ENCODE measurements around the gene NEK6.

NEK6 gene

GRCh38 chr9:124345751-124346281, 88.1 kb downstream of the NEK6 start:
- FAIRE-seq: no peak

DNA sequence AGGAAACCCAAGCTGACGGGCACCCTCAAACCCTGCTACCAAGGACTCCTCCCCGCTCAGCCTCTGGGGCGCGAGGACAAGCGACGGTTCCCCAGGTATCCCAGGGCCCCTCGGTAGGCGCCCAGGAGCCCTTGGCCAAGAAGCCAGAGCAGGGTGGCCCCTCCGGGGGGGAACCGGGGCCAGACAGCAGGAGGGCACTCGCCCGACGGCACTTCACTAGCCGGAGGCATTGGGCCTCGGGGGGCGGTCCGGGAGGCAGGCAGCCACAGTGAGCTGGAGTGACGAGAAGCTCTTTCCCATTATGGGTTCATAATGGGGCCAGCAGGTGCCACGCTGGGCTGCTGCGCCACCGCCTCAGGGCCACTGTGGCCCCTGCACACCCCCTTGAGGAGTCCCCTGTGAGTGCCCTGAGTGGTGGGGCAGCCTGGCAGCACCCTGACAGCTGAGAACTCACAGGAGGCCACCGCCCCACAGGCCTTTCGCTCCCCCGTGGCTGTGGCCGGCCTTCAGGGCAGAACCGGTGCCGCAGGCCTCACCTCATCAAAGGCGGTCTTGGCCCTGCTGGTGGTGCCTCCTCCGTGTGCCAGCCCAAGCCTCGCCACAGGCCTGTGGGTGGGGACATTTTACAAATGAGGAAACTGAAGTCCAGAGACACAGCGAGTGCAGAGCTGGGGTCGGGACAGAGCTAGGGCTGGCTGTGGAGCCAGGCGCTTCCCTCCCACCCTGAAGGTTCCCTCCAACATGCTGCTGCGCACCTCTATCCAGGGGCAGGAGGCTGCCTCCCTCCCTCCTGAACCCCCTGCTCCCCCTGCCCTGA, 88.8 kb downstream of the NEK6 start:
- FAIRE-seq: no peak

GRCh38 chr9:124347206-124347967, 89.6 kb downstream of the NEK6 start:
- no peak for FAIRE-seq

DNA sequence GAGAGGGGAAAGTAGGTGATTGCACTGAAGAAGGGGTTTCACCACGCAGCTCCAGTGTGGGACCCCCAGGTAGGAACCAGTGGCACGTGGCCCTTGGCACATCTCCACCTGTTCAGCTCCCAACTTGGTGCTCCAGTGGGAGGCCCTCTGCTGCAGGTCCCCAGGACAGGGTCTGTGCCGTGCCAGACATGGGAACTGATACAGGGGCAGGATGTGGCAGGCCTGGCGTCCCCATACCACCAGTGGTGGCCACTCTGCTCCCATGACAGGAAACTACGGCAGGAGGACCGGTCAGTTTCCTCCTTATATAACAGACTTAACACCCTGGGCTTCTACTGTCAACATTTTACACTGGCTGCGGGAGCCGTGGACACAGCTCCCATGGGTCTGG, 90.2 kb downstream of the NEK6 start:
- no peak for FAIRE-seq

GRCh38 chr9:124348363-124348762, 90.6 kb downstream of the NEK6 start:
- no peak for FAIRE-seq

GRCh38 chr9:124348831-124349230, 91.1 kb downstream of the NEK6 start:
- no peak for FAIRE-seq

DNA sequence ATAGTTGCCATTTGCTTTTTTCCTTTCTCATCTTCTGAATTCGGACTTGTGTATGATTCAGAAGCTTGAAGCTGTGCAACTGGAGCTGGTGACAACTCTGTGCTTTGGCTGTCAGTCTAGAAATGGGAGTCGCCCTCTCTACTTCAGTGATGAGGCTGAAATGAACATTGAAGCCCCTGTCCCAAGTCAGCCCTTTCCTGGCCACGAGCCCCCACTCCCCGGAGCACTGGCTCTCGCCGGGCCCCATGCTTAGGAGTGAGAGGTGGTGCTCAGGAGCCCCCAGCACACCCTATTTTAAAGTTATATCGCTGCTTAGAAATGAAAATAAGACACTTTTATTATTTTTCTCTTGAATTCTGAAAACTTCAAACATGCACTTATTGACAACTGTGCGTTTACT, 91.5 kb downstream of the NEK6 start:
- FAIRE-seq: no peak

DNA sequence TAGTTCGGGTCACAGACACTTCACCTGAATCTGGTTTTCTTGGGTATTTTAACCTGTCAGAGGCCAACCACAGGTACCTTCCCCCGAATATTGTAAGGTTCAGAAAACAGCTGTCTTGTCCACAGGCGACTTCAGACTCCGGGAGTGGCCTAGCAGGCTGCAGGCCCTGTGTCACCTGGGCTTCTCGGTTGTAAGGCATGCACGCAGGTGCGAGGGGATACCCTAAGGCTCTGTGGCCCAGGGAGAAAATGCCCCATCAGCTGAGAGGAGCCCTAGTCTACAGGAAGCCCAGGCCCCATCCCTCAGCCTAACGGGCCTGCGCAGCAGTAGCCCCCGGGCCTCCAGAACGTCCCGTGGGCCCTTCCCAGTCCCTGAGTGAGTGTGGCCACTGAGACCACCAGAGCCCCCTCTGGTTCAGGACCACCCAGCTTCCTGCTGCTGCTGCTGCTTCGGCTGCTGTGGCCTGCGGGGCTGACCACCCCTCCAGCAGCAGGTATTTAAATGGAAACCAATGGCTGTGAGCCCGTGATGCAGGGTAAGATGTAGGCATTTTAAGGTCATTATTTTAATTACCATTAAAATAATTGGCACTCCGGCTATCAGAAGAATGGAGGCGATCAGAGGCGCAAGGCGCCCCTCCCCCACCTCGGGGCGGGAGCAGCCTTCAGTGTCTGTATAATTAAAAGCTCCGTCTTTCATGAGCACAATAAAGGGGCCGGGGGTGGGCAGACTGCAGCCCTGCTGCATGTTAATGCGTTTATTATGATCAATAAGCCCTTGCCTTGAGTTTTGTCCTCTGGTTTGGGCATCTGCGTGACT, 92.1 kb downstream of the NEK6 start:
- no peak for FAIRE-seq

- FAIRE-seq: no peak
Measured at GRCh38 chr9:124350494-124351263, 92.9 kb downstream of the NEK6 start.

- no peak for FAIRE-seq
Measured at GRCh38 chr9:124351672-124352468, 94.1 kb downstream of the NEK6 start.

DNA sequence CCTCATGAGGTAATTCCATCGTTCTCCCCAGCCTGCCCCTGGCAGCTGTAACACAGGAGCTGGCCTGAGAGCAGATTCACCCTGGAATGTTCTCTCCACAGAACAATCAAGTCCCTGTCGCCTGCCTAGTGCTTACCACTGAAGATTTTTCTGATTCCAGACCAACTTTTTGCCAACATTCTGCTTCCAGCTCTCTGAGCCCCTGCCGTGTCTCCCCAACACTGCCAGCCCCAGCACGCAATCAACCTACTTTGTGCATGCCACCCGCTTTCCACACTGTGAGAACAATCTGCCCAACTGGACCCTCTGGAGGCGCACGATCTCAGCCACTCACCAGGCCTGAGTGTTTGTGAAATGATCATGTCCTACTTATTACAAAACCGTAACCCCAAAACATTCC, 94.9 kb downstream of the NEK6 start:
- no peak for FAIRE-seq

DNA sequence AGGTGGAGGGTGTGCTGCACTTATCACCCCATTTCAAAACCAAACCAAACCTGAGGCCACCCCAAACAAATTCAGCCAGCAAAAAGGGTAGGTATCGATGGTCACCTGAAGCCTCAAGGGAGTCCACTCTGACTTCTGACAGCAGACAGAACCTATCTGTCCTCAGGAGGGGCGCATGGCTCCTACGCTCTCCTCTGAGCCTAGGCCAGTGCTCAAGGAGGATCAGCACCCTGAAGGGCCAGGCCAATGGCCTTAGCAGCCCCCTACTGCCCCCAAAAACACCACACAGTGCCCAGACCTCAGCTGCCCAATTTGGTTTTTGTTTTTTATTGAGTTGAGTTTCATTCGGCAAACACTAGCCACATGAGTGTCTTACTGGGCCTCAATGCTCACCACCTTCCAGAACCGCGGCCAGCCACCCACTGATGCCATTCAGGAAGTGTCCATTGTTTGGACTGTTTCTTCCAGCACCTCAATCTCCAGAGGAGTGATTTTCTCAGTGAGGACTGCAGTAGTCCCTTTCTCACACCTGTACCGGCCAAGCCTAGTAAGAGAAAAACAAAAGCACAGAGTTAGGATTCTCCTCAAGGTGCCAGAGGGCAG, 95.5 kb downstream of the NEK6 start:
- FAIRE-seq: no peak

- FAIRE-seq: no peak
Measured at GRCh38 chr9:124353811-124354274, 96.1 kb downstream of the NEK6 start.

DNA sequence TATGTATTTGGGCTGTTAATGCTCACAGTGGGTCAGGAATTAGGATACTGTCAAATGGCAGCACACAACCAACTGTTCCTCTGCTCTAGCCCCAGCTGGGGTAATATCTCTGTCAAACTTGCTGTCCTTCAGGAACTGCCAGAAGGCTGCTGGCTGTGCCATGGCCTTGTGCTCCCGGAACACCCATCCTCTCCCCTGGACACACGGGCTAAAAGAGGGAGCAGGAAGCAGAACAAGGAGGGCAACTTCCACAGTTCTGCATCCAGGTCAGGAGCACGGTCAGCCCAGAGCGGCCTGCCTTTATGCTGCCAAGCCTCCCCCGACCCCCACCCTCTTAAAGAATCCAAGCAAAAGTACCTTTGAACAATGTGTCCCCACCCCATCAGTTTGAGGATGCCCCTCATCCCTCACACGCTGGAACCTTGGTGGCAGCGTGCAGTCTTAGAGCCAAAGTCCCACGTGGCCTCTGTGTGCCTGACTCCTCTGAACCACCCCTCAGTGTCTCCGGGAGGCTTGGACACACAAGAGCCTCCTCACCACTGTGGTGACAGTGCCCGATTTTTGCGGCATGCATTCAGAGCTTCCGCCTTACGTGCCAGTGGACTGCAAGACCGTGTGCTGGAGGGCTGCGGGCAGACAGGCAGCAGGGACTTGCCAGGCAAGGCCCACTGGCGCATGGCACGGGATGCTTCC, 96.7 kb downstream of the NEK6 start:
- no peak for FAIRE-seq

- FAIRE-seq: no peak
Measured at GRCh38 chr9:124355039-124355940, 97.5 kb downstream of the NEK6 start.

- no peak for FAIRE-seq
Measured at GRCh38 chr9:124355941-124356744, 98.4 kb downstream of the NEK6 start.

GRCh38 chr9:124356745-124357390, 99.1 kb downstream of the NEK6 start:
- no peak for FAIRE-seq

Measured in islet of Langerhans (tissue), 1 donor.